ENCODE data around the gene G6PC3.

G6PC3 gene

GRCh38 chr17:44120851-44121605, 50.5 kb downstream of the G6PC3 start:
- H3K4me3 ChIP-seq (ENCODE audit: low read depth, low read length) = no peak overlapping the region
- DNase-seq (ENCODE audit: low read depth) = no peak
- TF ChIP-seq, protein P1, sequence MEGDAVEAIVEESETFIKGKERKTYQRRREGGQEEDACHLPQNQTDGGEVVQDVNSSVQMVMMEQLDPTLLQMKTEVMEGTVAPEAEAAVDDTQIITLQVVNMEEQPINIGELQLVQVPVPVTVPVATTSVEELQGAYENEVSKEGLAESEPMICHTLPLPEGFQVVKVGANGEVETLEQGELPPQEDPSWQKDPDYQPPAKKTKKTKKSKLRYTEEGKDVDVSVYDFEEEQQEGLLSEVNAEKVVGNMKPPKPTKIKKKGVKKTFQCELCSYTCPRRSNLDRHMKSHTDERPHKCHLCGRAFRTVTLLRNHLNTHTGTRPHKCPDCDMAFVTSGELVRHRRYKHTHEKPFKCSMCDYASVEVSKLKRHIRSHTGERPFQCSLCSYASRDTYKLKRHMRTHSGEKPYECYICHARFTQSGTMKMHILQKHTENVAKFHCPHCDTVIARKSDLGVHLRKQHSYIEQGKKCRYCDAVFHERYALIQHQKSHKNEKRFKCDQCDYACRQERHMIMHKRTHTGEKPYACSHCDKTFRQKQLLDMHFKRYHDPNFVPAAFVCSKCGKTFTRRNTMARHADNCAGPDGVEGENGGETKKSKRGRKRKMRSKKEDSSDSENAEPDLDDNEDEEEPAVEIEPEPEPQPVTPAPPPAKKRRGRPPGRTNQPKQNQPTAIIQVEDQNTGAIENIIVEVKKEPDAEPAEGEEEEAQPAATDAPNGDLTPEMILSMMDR (conservative IDR thresholded peaks at IDR 0.05; ENCODE audit: low read depth, low read length) = no peak

GRCh38 chr17:44121997-44122815, 51.7 kb downstream of the G6PC3 start:
- TF ChIP-seq, protein P1 (conservative IDR thresholded peaks at IDR 0.05; ENCODE audit: low read depth, low read length) = no peak
- H3K4me3 ChIP-seq (ENCODE audit: low read depth, low read length) = peak overlapping the region; percentile 82
- no peak for DNase-seq (ENCODE audit: low read depth)

- H3K4me3 ChIP-seq (ENCODE audit: low read depth, low read length) = peak overlapping the region; percentile 82
- TF ChIP-seq, protein P1 (conservative IDR thresholded peaks at IDR 0.05; ENCODE audit: low read depth, low read length) = no peak
- DNase-seq (ENCODE audit: low read depth) = no peak
Observed at GRCh38 chr17:44122816-44123355, 52.4 kb downstream of the G6PC3 start.

DNA sequence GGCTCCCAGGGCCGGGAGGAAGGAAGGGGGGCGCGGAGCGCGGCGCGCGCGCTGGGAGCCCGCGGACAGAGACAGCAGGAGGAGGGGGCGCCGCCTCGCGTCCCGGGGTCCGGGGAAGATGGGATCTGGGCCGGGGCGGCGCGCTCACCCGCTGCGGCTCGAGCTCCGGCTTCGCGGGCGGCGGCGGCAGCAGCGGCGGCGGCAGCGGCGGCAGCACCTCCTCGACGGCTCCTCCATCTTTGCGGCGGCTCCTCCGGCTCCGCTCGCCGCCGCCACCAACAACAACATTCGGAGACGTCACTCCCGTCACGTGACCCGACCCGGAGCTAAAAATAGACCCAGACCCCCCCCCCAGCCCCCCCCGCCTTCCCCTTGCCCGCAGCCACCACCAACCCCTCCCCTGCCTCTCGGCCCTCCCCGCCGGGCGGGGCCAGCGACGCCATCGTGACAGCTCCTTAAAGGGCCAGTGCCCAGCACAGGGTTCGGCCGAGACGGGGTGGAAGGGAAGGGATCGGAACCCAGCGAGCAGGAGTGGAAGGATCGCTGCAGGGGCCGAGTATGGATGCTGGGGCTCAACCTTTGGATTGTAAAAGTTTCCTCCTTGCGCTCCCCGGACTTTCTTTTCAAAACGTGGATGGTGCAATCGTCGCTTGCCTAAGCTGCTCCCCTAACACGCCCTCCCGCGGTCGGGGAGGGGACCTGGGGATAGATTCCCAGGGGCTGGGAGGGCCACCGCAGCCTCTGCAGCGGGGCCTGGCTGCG, 53.0 kb downstream of the G6PC3 start, which contains the start of gene HDAC5:
Gene HDAC5, minus strand, starts transcription at position 286 of the 762 bp plus-strand sequence. CDS start 6,126 bp downstream, outside the sequence.
- TF ChIP-seq, protein P1 (conservative IDR thresholded peaks at IDR 0.05; ENCODE audit: low read depth, low read length) = peak; percentile 70

GRCh38 chr17:44124118-44124438, 53.5 kb downstream of the G6PC3 start:
- no peak for DNase-seq (ENCODE audit: low read depth)
- TF ChIP-seq, protein P1 (conservative IDR thresholded peaks at IDR 0.05; ENCODE audit: low read depth, low read length) = no peak
- H3K4me3 ChIP-seq (ENCODE audit: low read depth, low read length) = peak overlapping the region; percentile 82

More for the DNA sequence above, 53.0 kb downstream of the G6PC3 start, which contains the start of gene HDAC5:
- peak within 1 kb of the TSS; percentile 82 for H3K4me3 ChIP-seq (ENCODE audit: low read depth, low read length)
- peak; percentile 96 for DNase-seq (ENCODE audit: low read depth)

All from choroid plexus epithelial cell (primary cell).